DMS 273 treated with DMSO at 0.1 percent for 48 hours (cell line): ENCODE measurements around the gene STARD8.
"Not testable (repeated sequence)": the region's sequence is repeated elsewhere in the genome, so short reads cannot be mapped to it uniquely, and the experiment has no call there.

ENCODE experiments used
- DNase-seq: peaks from one replicate; lab custom pipeline; 2025; lab: John Stamatoyannopoulos, UW

STARD8 gene

GRCh38 chrX:68647156-68647957 lies at the start of gene STARD8:
Gene STARD8, plus strand, starts transcription at chrX:68647666. Its CDS starts 217 bp downstream, at chrX:68647883.
- no peak for DNase-seq

- DNase-seq = no peak
Measured at GRCh38 chrX:68598841-68599240, 48.6 kb upstream of the STARD8 start.

GRCh38 chrX:68599256-68600152 lies 48.0 kb upstream of the STARD8 start:
- DNase-seq = no peak

GRCh38 chrX:68604216-68604615 lies 43.2 kb upstream of the STARD8 start:
- DNase-seq = not testable (repeated sequence)

- DNase-seq = not testable (repeated sequence)
Measured at GRCh38 chrX:68614733-68615132, 32.7 kb upstream of the STARD8 start.

- DNase-seq = no peak
Measured at GRCh38 chrX:68627986-68628385, 19.5 kb upstream of the STARD8 start.

GRCh38 chrX:68629936-68630335 lies 17.5 kb upstream of the STARD8 start:
- not testable (repeated sequence) for DNase-seq

GRCh38 chrX:68631336-68631735 lies 16.1 kb upstream of the STARD8 start:
- no peak for DNase-seq

- no peak for DNase-seq
Measured at GRCh38 chrX:68632491-68632890, 15.0 kb upstream of the STARD8 start.

- DNase-seq = no peak
Measured at GRCh38 chrX:68633981-68634380, 13.5 kb upstream of the STARD8 start.

- no peak for DNase-seq
Measured at GRCh38 chrX:68634649-68635227, 12.7 kb upstream of the STARD8 start.

GRCh38 chrX:68640661-68641060 lies 6.8 kb upstream of the STARD8 start:
- DNase-seq = no peak

- no peak for DNase-seq
Measured at GRCh38 chrX:68644861-68645260, 2.6 kb upstream of the STARD8 start.

GRCh38 chrX:68646421-68646820 lies 1.0 kb upstream of the STARD8 start:
- no peak for DNase-seq

- DNase-seq = no peak
Measured at GRCh38 chrX:68648960-68649359, 1.5 kb downstream of the STARD8 start.

GRCh38 chrX:68650491-68650890 lies 3.0 kb downstream of the STARD8 start:
- DNase-seq = no peak

GRCh38 chrX:68651110-68651509 lies 3.6 kb downstream of the STARD8 start:
- DNase-seq = no peak

GRCh38 chrX:68652326-68653170 lies 5.1 kb downstream of the STARD8 start:
- no peak for DNase-seq

- no peak for DNase-seq
Measured at GRCh38 chrX:68654693-68655092, 7.2 kb downstream of the STARD8 start.

- DNase-seq = not testable (repeated sequence)
Measured at GRCh38 chrX:68656473-68656872, 9.0 kb downstream of the STARD8 start.

GRCh38 chrX:68658530-68658929 lies 11.1 kb downstream of the STARD8 start:
- no peak for DNase-seq

GRCh38 chrX:68659385-68659784 lies 11.9 kb downstream of the STARD8 start:
- DNase-seq = no peak
